ENCODE data around the gene INHBC.

- TF ChIP-seq CTCF (conservative IDR thresholded peaks at IDR 0.05) (no peak), EZH2 (IDR thresholded peaks at IDR 0.05; ENCODE audit: low read depth) (no peak)
These were observed 62.9 kb downstream of the INHBC start for GRCh38 chr12:57497223-57498131.
